HG03097 (cell line): ENCODE measurements around the gene GET4.
"Not testable (repeated sequence)": the region's sequence is repeated elsewhere in the genome, so short reads cannot be mapped to it uniquely, and the experiment has no call there.

Source experiments
- ATAC-seq: cut with Tn5 transposase; IDR thresholded peaks from one replicate; pipeline ENCODE4 v1.9.1; 2021; ENCODE audit not compliant: unreplicated experiment, low FRiP score

Gene GET4

DNA sequence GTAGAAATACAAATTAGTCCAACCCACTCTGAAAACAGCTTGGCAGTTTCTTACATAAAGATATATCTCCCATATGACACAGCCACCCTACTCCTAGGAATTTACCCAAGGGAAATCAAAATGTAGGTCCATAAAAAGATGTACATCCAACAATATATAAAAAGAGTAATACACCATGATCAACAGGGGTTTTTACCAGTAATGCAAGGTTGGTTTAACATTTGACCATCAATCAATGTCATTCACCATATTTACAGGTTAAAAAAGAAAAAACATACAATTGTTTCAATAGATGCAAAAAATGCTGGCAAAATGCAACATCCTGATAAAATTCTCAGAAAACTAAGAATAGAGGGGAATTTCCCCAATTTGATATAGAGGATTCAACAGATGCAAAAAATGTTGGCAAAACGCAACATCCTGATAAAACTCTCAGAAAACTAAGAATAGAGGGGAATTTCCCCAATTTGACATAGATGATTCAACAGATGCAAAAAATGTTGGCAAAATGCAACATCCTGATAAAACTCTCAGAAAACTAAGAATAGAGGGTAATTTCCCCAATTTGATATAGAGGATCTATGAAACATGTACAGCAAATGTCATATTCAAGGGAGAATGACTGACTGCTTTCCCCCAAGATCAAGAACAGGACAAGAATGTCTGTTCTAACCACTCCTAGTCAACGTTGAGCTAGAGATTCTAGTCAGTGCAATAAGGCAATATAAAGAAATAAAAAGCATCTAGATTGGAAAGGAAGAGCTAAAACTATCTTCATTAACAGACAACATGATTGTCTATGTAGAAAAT is 64.5 kb downstream of the GET4 start:
- ATAC-seq, result no peak

DNA sequence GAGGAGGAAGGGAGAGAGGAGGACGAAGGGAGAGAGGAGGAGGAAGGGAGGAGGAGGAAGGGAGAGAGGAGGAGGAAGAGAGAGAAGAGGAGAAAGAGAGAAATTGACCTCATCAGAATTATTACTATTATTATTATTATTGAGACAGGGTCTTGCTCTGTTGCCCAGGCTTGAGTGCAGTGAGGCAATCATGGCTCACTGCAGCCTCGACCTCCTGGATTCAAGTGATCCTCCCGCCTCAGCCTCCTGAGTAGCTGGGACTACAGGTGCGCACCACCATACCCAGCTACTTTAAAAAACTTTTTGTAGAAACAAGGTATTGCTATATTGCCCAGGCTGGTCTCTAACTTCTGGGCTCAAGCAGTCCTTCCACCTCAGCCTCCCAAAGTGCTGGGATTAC is 67.4 kb downstream of the GET4 start:
- ATAC-seq, result not testable (repeated sequence)

DNA sequence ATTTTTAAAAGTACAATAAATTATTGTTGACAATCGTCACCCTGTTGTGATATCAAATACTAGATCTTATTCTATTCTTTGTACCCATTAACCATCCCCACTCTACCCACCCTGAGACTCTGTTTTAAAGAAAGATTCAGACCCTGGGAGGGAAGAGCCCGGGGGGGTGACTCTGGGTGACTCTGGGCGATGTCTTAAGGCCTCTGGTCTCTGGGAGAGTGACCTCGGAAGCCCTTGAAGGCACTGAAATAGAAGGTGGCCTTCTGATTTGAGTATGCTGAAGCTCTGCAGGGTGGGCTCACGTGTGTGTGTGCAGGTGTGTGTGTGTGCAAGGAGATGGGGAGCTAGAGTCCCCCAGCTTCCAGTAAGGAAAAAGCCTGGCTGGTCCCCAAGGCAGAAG is 68.4 kb downstream of the GET4 start:
- no peak for ATAC-seq

DNA sequence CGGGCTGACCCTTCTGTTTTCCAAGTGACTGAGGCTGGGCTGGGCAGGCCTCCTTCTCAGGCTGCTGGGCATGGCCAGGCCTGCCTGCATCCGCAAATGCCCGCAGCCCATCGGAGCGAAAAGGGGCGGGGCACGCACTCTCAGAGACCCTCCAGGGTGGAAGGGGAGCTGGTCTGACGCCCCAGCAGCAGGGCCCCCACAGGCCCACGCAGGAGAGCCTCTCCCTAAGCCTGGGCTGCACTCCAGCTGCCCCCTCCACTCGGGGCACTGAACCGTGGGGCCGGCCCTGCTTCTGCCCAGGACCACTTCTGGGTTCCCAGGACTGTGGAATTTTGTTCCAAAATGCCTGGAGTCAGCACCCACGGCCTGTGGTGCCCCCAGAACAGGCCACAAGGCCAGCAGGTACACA is 68.8 kb downstream of the GET4 start:
- ATAC-seq, result no peak

DNA sequence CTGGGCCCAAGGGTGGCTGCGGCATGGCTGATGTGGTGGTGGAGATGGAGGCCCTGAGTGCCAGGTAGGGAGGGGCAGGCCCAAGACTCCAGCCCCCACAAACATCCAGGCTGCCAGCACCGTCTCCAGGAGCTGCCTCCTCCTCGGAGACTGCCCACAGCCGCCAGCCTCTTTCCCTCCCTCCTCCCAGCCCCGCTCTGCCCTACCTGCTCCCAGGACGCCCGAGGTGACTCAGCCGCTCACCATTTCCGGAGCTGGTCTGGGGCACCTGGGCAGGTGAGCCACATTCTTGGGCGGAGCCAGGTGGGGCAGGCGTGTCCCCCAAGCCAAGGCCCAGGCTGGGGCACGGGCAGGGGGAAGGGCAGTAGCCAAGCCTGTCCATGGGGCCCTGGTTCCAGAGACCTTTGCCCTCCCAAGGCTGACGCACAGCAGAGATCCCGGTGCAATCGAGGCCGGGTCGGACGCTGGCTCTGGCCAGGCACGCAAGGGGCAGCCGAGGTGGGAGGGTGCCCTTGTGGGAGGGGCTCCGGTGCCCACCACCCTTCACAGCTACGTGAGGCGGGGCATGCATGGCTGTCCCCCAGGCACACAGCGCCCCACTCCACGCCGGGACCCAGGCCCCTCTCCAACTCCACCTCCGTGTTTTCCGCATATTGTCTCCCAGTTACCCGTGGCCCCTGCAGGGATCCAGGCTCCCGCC is 69.4 kb downstream of the GET4 start:
- no peak for ATAC-seq
